OCI-LY7 (cell line): ENCODE measurements around the gene ZFHX2. TPM values are rescaled to one million over a fixed set of nuclear protein-coding genes. Genes with fewer than 3 reads are reported as not detected.

ENCODE experiments used
- BruUV-seq: library from RNA; stranded (reverse); fragments of 400-500 nt; replicated peaks from 2 replicates; lab custom pipeline; 2021; lab: Mats Ljungman, UMichigan
- CTCF ChIA-PET: fragments of 300-600 bp; sonication (Branson Sonifier 250); formaldehyde crosslinking; loops from one replicate; lab custom pipeline; 2022; ENCODE audit warnings: antibody characterized with exemption; ENCODE audit not compliant: unreplicated experiment; lab: Charles Lee
- POLR2A ChIA-PET: fragments of 300-600 bp; sonication (Branson Sonifier 250); formaldehyde crosslinking; loops from one replicate; lab custom pipeline; 2022; ENCODE audit warnings: antibody characterized with exemption; lab: Charles Lee
- DNase-seq: peaks from one replicate; pipeline ENCODE4 v3.0.0-alpha.2; 2015; ENCODE audit warnings: low spot score
- H2AFZ ChIP-seq: fragments of 200-600 bp; sonication (generic), shearing (Covaris generic); 2 replicates; pipeline ENCODE4 v1.6.1; 2014; ENCODE audit warnings: mild to moderate bottlenecking, antibody characterized with exemption, low read length, moderate library complexity
- H3K27ac ChIP-seq: fragments of 200-600 bp; sonication (generic); 2 replicates; pipeline ENCODE4 v1.5.1; 2014; ENCODE audit warnings: mixed run types, low read depth, mild to moderate bottlenecking, moderate library complexity, low read length, inconsistent platforms; ENCODE audit not compliant: poor library complexity, severe bottlenecking
- H3K36me3 ChIP-seq: fragments of 200-600 bp; sonication (generic); 2 replicates; pipeline ENCODE4 v1.6.1; 2014; ENCODE audit warnings: mild to moderate bottlenecking, antibody characterized with exemption, low read length, moderate library complexity, mixed read lengths; ENCODE audit not compliant: insufficient read depth
- H3K4me1 ChIP-seq: fragments of 200-600 bp; sonication (generic); 2 replicates; pipeline ENCODE4 v1.5.1; 2014; ENCODE audit warnings: mild to moderate bottlenecking, low read length; ENCODE audit not compliant: insufficient read depth, poor library complexity, severe bottlenecking
- H3K4me2 ChIP-seq: fragments of 200-600 bp; sonication (generic); 2 replicates; pipeline ENCODE4 v1.6.1; 2014; ENCODE audit warnings: mild to moderate bottlenecking, low read length
- H3K4me3 ChIP-seq: fragments of 200-600 bp; sonication (generic); 2 replicates; pipeline ENCODE4 v1.5.1; 2014; ENCODE audit warnings: mild to moderate bottlenecking, low read depth, low read length; ENCODE audit not compliant: poor library complexity, severe bottlenecking
- H3K79me2 ChIP-seq: fragments of 200-600 bp; sonication (generic); 2 replicates; pipeline ENCODE4 v1.6.1; 2016; ENCODE audit warnings: low read depth, mild to moderate bottlenecking, low read length, moderate library complexity, mixed read lengths; ENCODE audit not compliant: insufficient read depth
- H3K9me2 ChIP-seq: fragments of 200-600 bp; sonication (generic); 2 replicates; pipeline ENCODE4 v1.6.1; 2016; ENCODE audit warnings: mild to moderate bottlenecking, low read length, mixed read lengths; ENCODE audit not compliant: insufficient read depth
- H3K9me3 ChIP-seq: fragments of 200-600 bp; sonication (generic); 2 replicates; pipeline ENCODE4 v1.6.1; 2014; ENCODE audit warnings: mild to moderate bottlenecking, mixed run types, low read length, mixed read lengths
- H4K20me1 ChIP-seq: fragments of 200-600 bp; sonication (generic); 2 replicates; pipeline ENCODE4 v1.6.1; 2014; ENCODE audit warnings: mild to moderate bottlenecking, antibody characterized with exemption, low read length, moderate library complexity, mixed read lengths; ENCODE audit not compliant: insufficient read depth
- CTCF ChIP-seq: fragments of 200-600 bp; sonication (generic); conservative IDR thresholded peaks from 2 replicates; pipeline ENCODE4 v1.5.1; 2014; ENCODE audit warnings: mild to moderate bottlenecking, antibody characterized with exemption, low read length, moderate library complexity, mixed read lengths
- EZH2phosphoT487 ChIP-seq: fragments of 200-600 bp; sonication (generic); IDR thresholded peaks from 2 replicates; pipeline ENCODE4 v1.6.1; 2018; ENCODE audit warnings: low read depth, borderline replicate concordance, mild to moderate bottlenecking, mixed run types, antibody characterized with exemption, low read length, moderate library complexity, mixed read lengths
- intact Hi-C: fragments of 100-400 bp; cut with micrococcal nuclease; formaldehyde crosslinking; loops from one replicate; pipeline ENCODE4 v1.10.0; 2022; ENCODE audit not compliant: unreplicated experiment
- total RNA-seq, 2 experiments: library from RNA; depleted of rRNA in 1 of 2; stranded (reverse); fragments of >200 nt in 1 of 2; shearing (Covaris generic) in 1 of 2; gene quantifications; 2 replicates each; pipeline ENCODE4 v1.2.3, GENCODE V29; 2014 to 2022

ZFHX2 gene
- total RNA-seq, 2 experiments from 2014 or later: 0.60 to 1.8 TPM

GRCh38 chr14:23580152-23580926 is 28.8 kb upstream of the ZFHX2 start:
- intact Hi-C loops: no loop called here
- H3K36me3 ChIP-seq: no peaks in the 10 kb centered on the region
- H3K9me2 ChIP-seq: no peaks in the 10 kb centered on the region
- no peak overlapping the region for H3K4me3 ChIP-seq
- no peaks in the 10 kb centered on the region for H3K79me2 ChIP-seq
- no peak overlapping the region for H2AFZ ChIP-seq
- H3K27ac ChIP-seq: no peak overlapping the region
- ChIA-PET POLR2A (interaction anchor here (0.9 kb wide), 1 partner anchor 13 kb away, joined by 3 read pairs; the partner anchor contains the start of gene AP1G2), CTCF (no interaction called here)
- H4K20me1 ChIP-seq: no peaks in the 10 kb centered on the region
- H3K4me2 ChIP-seq: no peak overlapping the region
- no peaks in the 10 kb centered on the region for H3K9me3 ChIP-seq
- no peaks in the 10 kb centered on the region for H3K4me1 ChIP-seq
- TF ChIP-seq CTCF (no peak), EZH2phosphoT487 (no peak)
- no TSS peak for BruUV-seq
- no peak for DNase-seq

GRCh38 chr14:23579739-23580138 is 28.2 kb upstream of the ZFHX2 start:
- intact Hi-C loops: no loop called here
- no peaks in the 10 kb centered on the region for H3K4me1 ChIP-seq
- no peak overlapping the region for H3K4me2 ChIP-seq
- no peak for DNase-seq
- H3K79me2 ChIP-seq: no peaks in the 10 kb centered on the region
- no peak for TF ChIP-seq CTCF
- TF ChIP-seq EZH2phosphoT487: no peak
- no peaks in the 10 kb centered on the region for H3K9me2 ChIP-seq
- CTCF ChIA-PET: no interaction called here
- no TSS peak for BruUV-seq
- no peak overlapping the region for H2AFZ ChIP-seq
- no peak overlapping the region for H3K27ac ChIP-seq
- no peaks in the 10 kb centered on the region for H3K9me3 ChIP-seq
- POLR2A ChIA-PET: interaction anchor here (0.6 kb wide), 1 partner anchor 514 kb away, joined by 3 read pairs; no protein-coding TSS in a partner anchor
- no peaks in the 10 kb centered on the region for H4K20me1 ChIP-seq
- H3K36me3 ChIP-seq: no peaks in the 10 kb centered on the region
- H3K4me3 ChIP-seq: no peak overlapping the region

GRCh38 chr14:23579311-23579630 is 27.7 kb upstream of the ZFHX2 start:
- no peaks in the 10 kb centered on the region for H3K4me1 ChIP-seq
- no peak overlapping the region for H3K4me3 ChIP-seq
- H3K9me2 ChIP-seq: no peaks in the 10 kb centered on the region
- no peak overlapping the region for H3K27ac ChIP-seq
- intact Hi-C loops: no loop called here
- ChIA-PET POLR2A (interaction anchor here (0.6 kb wide), 1 partner anchor 513 kb away, joined by 3 read pairs; no protein-coding TSS in a partner anchor), CTCF (no interaction called here)
- no peak overlapping the region for H3K4me2 ChIP-seq
- no peak for DNase-seq
- no peak overlapping the region for H2AFZ ChIP-seq
- H4K20me1 ChIP-seq: no peaks in the 10 kb centered on the region
- no TSS peak for BruUV-seq
- no peaks in the 10 kb centered on the region for H3K79me2 ChIP-seq
- TF ChIP-seq CTCF: no peak
- no peak for TF ChIP-seq EZH2phosphoT487
- no peaks in the 10 kb centered on the region for H3K9me3 ChIP-seq
- no peaks in the 10 kb centered on the region for H3K36me3 ChIP-seq
